IPS DF 19.7 (cell line): ENCODE results near the gene OR10H2.
"Not testable (repeated sequence)": the region's sequence is repeated elsewhere in the genome, so short reads cannot be mapped to it uniquely, and the experiment has no call there.

Source experiments
- DNase-seq: peaks from one replicate; pipeline ENCODE4 v3.0.0-alpha.2; 2013; ENCODE audit warnings: low read depth, low spot score

The OR10H2 gene

GRCh38 chr19:15759962-15760565 is 32.2 kb downstream of the OR10H2 start:
- no peak for DNase-seq

- DNase-seq, result no peak
Measured at GRCh38 chr19:15769586-15769985, 41.8 kb downstream of the OR10H2 start.

- DNase-seq, result not testable (repeated sequence)
Measured at GRCh38 chr19:15774159-15774558, 46.3 kb downstream of the OR10H2 start.

- DNase-seq, result no peak
Measured at GRCh38 chr19:15775249-15775648, 47.4 kb downstream of the OR10H2 start.

GRCh38 chr19:15776264-15776663 is 48.4 kb downstream of the OR10H2 start:
- no peak for DNase-seq

GRCh38 chr19:15776991-15777970 is 49.5 kb downstream of the OR10H2 start:
- DNase-seq, result no peak
